ENCODE measurements around the gene PCID2.

The PCID2 gene

DNA sequence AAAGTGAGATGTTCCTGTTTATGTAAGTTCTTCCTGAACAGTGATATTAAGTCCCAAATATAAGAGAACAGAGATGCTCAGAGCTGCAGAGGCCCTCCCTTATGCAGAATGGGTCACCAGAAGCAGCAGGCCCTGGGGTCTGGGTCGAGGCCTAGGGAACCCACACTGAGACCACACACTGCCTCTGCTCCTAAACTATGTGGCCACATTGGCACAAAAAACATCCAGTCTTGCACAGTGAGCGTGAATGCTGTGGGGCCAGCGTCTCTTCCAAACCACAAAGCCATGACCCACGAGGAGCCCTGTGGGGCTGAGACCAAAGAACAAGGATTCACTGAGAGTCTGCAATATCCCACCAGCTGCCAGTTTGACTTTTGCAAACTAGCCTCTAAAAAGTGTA is 26.4 kb downstream of the PCID2 start:
- Histone ChIP-seq H3K4me3 (ENCODE audit: low read depth, low read length) (no peak overlapping the region), H3K4me2 (ENCODE audit: low read length) (no peak overlapping the region), H3K14ac (ENCODE audit: low read length) (no peak overlapping the region), H3K4me1 (ENCODE audit: control insufficient read depth in 1 of 2, insufficient read depth in 2 of 2, low read length in 2 of 2) (peaks cover 0 to under 1% of the 10 kb centered on the region in 2 experiments), H2BK5ac (ENCODE audit: low read depth, low read length, poor library complexity) (no peak overlapping the region), H3K79me2 (ENCODE audit: control insufficient read depth, insufficient read depth, low read length, poor library complexity) (no peaks in the 10 kb centered on the region), H3K9ac (ENCODE audit: low read length) (no peak overlapping the region), H3K18ac (ENCODE audit: low read length) (no peak overlapping the region), H2BK12ac (ENCODE audit: low read length) (no peak overlapping the region), H4K91ac (ENCODE audit: low read depth, low read length) (no peak overlapping the region), H2AFZ (ENCODE audit: insufficient read depth, low read length, poor library complexity) (no peak overlapping the region), H2AK5ac (ENCODE audit: low read length) (no peak overlapping the region), H2BK120ac (ENCODE audit: insufficient read depth, low read length, poor library complexity) (no peak overlapping the region), H3K27ac (ENCODE audit: low read depth, low read length) (no peak overlapping the region), H3K9me3 (ENCODE audit: insufficient read depth, low read depth, low read length) (no peaks in the 10 kb centered on the region), H3K4ac (ENCODE audit: low read depth, low read length) (no peak overlapping the region), H3K36me3 (ENCODE audit: control insufficient read depth in 1 of 2, insufficient read depth in 2 of 2, low read length in 2 of 2) (peaks cover 28 to 41% of the 10 kb centered on the region in 2 experiments), H4K8ac (ENCODE audit: low read depth, low read length) (no peak overlapping the region), H3K79me1 (ENCODE audit: low read length) (no peaks in the 10 kb centered on the region), H3K27me3 (ENCODE audit: insufficient read depth, low read length) (no peaks in the 10 kb centered on the region), H3K23ac (ENCODE audit: low read length) (no peak overlapping the region), H4K12ac (ENCODE audit: low read depth, low read length) (no peak overlapping the region)
- WGBS (ENCODE audit: extremely low coverage, insufficient coverage, insufficient read length), result no CpG with 5 or more reads among the region's 4 CpGs
- DNase-seq, result no peak

DNA sequence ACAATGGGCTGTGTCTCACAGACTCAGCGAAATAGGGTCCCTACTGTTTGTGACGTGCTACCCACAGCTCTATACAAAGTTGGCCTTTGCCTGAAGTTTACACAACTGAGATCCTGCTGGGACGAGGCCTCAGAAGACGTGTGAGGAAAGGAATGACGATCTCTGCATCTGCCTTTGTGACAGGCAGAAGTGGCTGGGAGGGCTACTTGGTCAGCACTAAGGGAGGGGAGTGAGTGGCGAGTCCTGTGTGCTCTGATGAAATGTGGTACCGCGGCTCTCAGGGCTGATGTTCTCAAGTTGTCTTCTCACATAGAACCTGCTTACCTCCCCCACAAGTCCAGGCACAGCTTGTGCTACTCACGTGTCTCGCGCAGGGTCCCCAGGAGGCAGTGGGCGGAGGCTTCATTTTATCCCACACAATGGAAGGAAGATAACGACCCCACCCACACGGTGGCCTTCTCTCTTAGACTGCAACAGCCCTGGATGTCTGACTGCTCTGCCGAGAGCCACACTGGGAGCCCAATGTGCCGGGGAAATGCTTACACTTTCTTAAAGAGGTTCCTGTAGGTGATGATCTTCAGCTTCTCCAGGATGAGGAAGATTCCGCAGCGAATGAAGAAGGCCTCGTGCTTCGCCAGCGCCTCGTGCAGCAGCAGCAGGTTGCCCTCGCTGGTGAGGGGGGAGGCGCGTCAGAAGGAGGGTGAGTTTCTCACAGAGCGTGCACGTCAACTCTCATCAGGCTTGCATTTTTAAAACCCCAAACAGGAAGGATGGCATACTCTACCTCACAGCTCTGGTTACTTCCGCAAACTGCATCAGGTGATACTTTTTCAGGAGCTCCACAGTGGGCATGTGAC is 28.9 kb downstream of the PCID2 start:
- Histone ChIP-seq H3K27me3 (ENCODE audit: insufficient read depth, low read length) (no peaks in the 10 kb centered on the region), H3K27ac (ENCODE audit: low read depth, low read length) (no peak overlapping the region), H3K23ac (ENCODE audit: low read length) (no peak overlapping the region), H2BK120ac (ENCODE audit: insufficient read depth, low read length, poor library complexity) (no peak overlapping the region), H3K9ac (ENCODE audit: low read length) (no peak overlapping the region), H3K4ac (ENCODE audit: low read depth, low read length) (no peak overlapping the region), H3K18ac (ENCODE audit: low read length) (no peak overlapping the region), H3K4me2 (ENCODE audit: low read length) (no peak overlapping the region), H3K14ac (ENCODE audit: low read length) (no peak overlapping the region), H2AFZ (ENCODE audit: insufficient read depth, low read length, poor library complexity) (no peak overlapping the region), H2BK5ac (ENCODE audit: low read depth, low read length, poor library complexity) (no peak overlapping the region), H2BK12ac (ENCODE audit: low read length) (no peak overlapping the region), H3K9me3 (ENCODE audit: insufficient read depth, low read depth, low read length) (no peaks in the 10 kb centered on the region), H4K91ac (ENCODE audit: low read depth, low read length) (no peak overlapping the region), H2AK5ac (ENCODE audit: low read length) (no peak overlapping the region), H3K79me1 (ENCODE audit: low read length) (no peaks in the 10 kb centered on the region), H4K12ac (ENCODE audit: low read depth, low read length) (no peak overlapping the region), H3K4me1 (ENCODE audit: control insufficient read depth in 1 of 2, insufficient read depth in 2 of 2, low read length in 2 of 2) (no peaks in the 10 kb centered on the region), H3K79me2 (ENCODE audit: control insufficient read depth, insufficient read depth, low read length, poor library complexity) (no peaks in the 10 kb centered on the region), H3K4me3 (ENCODE audit: low read depth, low read length) (no peak overlapping the region), H4K8ac (ENCODE audit: low read depth, low read length) (no peak overlapping the region), H3K36me3 (ENCODE audit: control insufficient read depth in 1 of 2, insufficient read depth in 2 of 2, low read length in 2 of 2) (peaks cover 39 to 53% of the 10 kb centered on the region in 2 experiments)
- WGBS (ENCODE audit: extremely low coverage, insufficient coverage, insufficient read length), result no CpG with 5 or more reads among the region's 28 CpGs
- DNase-seq, result no peak

DNA sequence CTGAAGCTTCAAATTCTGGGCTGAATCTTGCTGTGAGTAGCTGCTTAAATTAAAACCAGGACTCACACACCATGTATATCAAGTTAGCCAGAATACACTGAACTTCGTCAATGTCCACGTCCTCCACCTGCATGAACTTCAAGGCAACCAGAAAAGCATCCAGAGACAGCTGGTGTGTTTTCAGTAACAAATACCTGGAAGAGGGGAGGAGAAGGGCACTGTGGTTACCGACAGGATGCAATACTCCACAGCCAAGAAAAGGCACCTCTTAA is 29.6 kb downstream of the PCID2 start:
- no peak overlapping the region for H2BK120ac ChIP-seq (ENCODE audit: insufficient read depth, low read length, poor library complexity)
- no peak overlapping the region for H3K14ac ChIP-seq (ENCODE audit: low read length)
- no peak overlapping the region for H3K4me3 ChIP-seq (ENCODE audit: low read depth, low read length)
- H4K91ac ChIP-seq (ENCODE audit: low read depth, low read length), result no peak overlapping the region
- H2AK5ac ChIP-seq (ENCODE audit: low read length), result no peak overlapping the region
- no peak overlapping the region for H2AFZ ChIP-seq (ENCODE audit: insufficient read depth, low read length, poor library complexity)
- no peaks in the 10 kb centered on the region for H3K4me1 ChIP-seq (ENCODE audit: control insufficient read depth in 1 of 2, insufficient read depth in 2 of 2, low read length in 2 of 2)
- no peak overlapping the region for H3K9ac ChIP-seq (ENCODE audit: low read length)
- no peak overlapping the region for H3K4ac ChIP-seq (ENCODE audit: low read depth, low read length)
- H3K4me2 ChIP-seq (ENCODE audit: low read length), result no peak overlapping the region
- H2BK12ac ChIP-seq (ENCODE audit: low read length), result no peak overlapping the region
- WGBS (ENCODE audit: extremely low coverage, insufficient coverage, insufficient read length), result no CpG with 5 or more reads among the region's 3 CpGs
- no peaks in the 10 kb centered on the region for H3K79me2 ChIP-seq (ENCODE audit: control insufficient read depth, insufficient read depth, low read length, poor library complexity)
- H3K9me3 ChIP-seq (ENCODE audit: insufficient read depth, low read depth, low read length), result no peaks in the 10 kb centered on the region
- no peak overlapping the region for H4K12ac ChIP-seq (ENCODE audit: low read depth, low read length)
- no peaks in the 10 kb centered on the region for H3K79me1 ChIP-seq (ENCODE audit: low read length)
- H3K36me3 ChIP-seq (ENCODE audit: control insufficient read depth in 1 of 2, insufficient read depth in 2 of 2, low read length in 2 of 2), result peaks cover 38 to 53% of the 10 kb centered on the region in 2 experiments
- no peak overlapping the region for H3K27ac ChIP-seq (ENCODE audit: low read depth, low read length)
- H2BK5ac ChIP-seq (ENCODE audit: low read depth, low read length, poor library complexity), result no peak overlapping the region
- H3K23ac ChIP-seq (ENCODE audit: low read length), result no peak overlapping the region
- no peak for DNase-seq
- H3K27me3 ChIP-seq (ENCODE audit: insufficient read depth, low read length), result no peaks in the 10 kb centered on the region
- no peak overlapping the region for H4K8ac ChIP-seq (ENCODE audit: low read depth, low read length)
- H3K18ac ChIP-seq (ENCODE audit: low read length), result no peak overlapping the region

DNA sequence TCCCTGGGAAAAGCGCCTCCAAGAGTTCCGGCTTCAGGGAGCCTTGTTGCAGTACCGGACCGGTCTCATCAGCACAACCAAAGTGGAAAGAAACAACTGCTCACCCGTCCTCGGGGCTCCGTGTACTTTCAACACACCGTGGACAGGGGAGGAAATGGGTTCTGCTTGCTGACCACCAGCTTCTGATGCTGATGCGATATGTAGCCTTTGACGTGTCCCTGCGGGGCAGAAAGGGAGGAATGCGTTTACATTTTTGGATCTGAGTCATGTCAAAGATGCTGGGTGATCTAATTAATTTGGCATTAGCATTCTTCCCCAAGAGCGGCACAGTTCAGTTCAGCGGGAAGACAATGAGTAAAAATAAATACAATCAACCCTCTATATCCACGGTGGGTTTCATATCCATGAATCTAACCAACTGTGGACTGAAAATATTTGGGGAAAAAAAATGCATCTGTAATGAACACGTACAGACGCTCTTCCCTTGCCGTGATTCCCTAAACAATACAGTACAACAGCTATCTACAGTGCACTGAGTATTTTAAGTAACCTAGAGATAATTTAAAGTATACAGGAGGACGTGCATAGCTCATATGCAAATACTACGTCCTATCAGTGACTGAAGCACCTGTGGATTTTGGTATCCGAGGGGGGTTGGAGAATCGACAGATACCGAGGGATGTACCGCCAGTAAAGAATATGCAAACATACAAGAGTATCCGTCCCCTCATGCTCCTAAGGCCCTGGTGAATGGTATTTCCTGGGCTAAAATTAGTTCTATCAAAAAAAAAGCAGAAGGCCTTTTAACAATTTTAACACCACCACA is 30.2 kb downstream of the PCID2 start:
- Histone ChIP-seq H3K4ac (ENCODE audit: low read depth, low read length) (no peak overlapping the region), H3K36me3 (ENCODE audit: control insufficient read depth in 1 of 2, insufficient read depth in 2 of 2, low read length in 2 of 2) (peaks cover 36 to 49% of the 10 kb centered on the region in 2 experiments), H3K27ac (ENCODE audit: low read depth, low read length) (peak overlapping the region; percentile 31), H3K14ac (ENCODE audit: low read length) (no peak overlapping the region), H2BK120ac (ENCODE audit: insufficient read depth, low read length, poor library complexity) (no peak overlapping the region), H3K27me3 (ENCODE audit: insufficient read depth, low read length) (no peaks in the 10 kb centered on the region), H2BK12ac (ENCODE audit: low read length) (no peak overlapping the region), H2BK5ac (ENCODE audit: low read depth, low read length, poor library complexity) (no peak overlapping the region), H3K23ac (ENCODE audit: low read length) (no peak overlapping the region), H3K9me3 (ENCODE audit: insufficient read depth, low read depth, low read length) (no peaks in the 10 kb centered on the region), H3K18ac (ENCODE audit: low read length) (no peak overlapping the region), H3K9ac (ENCODE audit: low read length) (no peak overlapping the region), H3K4me3 (ENCODE audit: low read depth, low read length) (no peak overlapping the region), H3K4me1 (ENCODE audit: control insufficient read depth in 1 of 2, insufficient read depth in 2 of 2, low read length in 2 of 2) (no peaks in the 10 kb centered on the region), H3K79me2 (ENCODE audit: control insufficient read depth, insufficient read depth, low read length, poor library complexity) (no peaks in the 10 kb centered on the region), H3K4me2 (ENCODE audit: low read length) (no peak overlapping the region), H3K79me1 (ENCODE audit: low read length) (no peaks in the 10 kb centered on the region), H4K12ac (ENCODE audit: low read depth, low read length) (no peak overlapping the region), H4K91ac (ENCODE audit: low read depth, low read length) (no peak overlapping the region), H2AK5ac (ENCODE audit: low read length) (no peak overlapping the region), H4K8ac (ENCODE audit: low read depth, low read length) (no peak overlapping the region), H2AFZ (ENCODE audit: insufficient read depth, low read length, poor library complexity) (no peak overlapping the region)
- WGBS (ENCODE audit: extremely low coverage, insufficient coverage, insufficient read length), result no CpG with 5 or more reads among the region's 25 CpGs
- DNase-seq, result peak; percentile 83 to 94

Measured in trophoblast cell (in vitro differentiated cells and primary cell).